Vagina (tissue), 2 donors: ENCODE data around the gene TRIM13. TPM values are rescaled to one million over a fixed set of nuclear protein-coding genes. Genes with fewer than 3 reads are reported as not detected.
"Not testable (repeated sequence)": the region's sequence is repeated elsewhere in the genome, so short reads cannot be mapped to it uniquely, and the experiment has no call there.

Source experiments
- DNase-seq, 2 donors: peaks; one replicate each; pipeline ENCODE4 v3.0.0-alpha.2; 2017; ENCODE audit errors: extremely low spot score in 2 of 2
- H3K27ac ChIP-seq: fragments of 200-600 bp; sonication (generic); one replicate; pipeline ENCODE4 v1.5.1; 2019
- H3K27me3 ChIP-seq: fragments of 200-600 bp; sonication (generic); one replicate; pipeline ENCODE4 v1.5.1; 2019
- H3K36me3 ChIP-seq, 2 donors: fragments of 200-600 bp; sonication (generic); one replicate each; pipeline ENCODE4 v1.5.1; 2017 to 2019
- H3K4me1 ChIP-seq: fragments of 200-600 bp; sonication (generic); one replicate; pipeline ENCODE4 v1.5.1; 2019
- H3K4me3 ChIP-seq, 2 donors: fragments of 200-600 bp; sonication (generic); 1 replicate in 1 of 2; 2 replicates in 1 of 2; pipeline ENCODE4 v1.5.1; 2016 to 2019
- H3K9me3 ChIP-seq: fragments of 200-600 bp; sonication (generic); one replicate; pipeline ENCODE4 v1.5.1; 2019
- CTCF ChIP-seq, 3 experiments: fragments of 450-650 bp in 2 of 3; fragments of 200-600 bp in 1 of 3; sonication (generic) in 1 of 3; IDR thresholded peaks; one replicate each; pipeline ENCODE4 v1.5.1; 2017 to 2019; ENCODE audit warnings: antibody characterized with exemption in 3 of 3, mild to moderate bottlenecking in 2 of 3, moderate library complexity in 2 of 3
- POLR2A ChIP-seq, 2 donors: fragments of 450-650 bp; IDR thresholded peaks; one replicate each; pipeline ENCODE4 v1.6.1; 2017; ENCODE audit warnings: antibody characterized with exemption in 2 of 2, mild to moderate bottlenecking in 2 of 2, moderate library complexity in 2 of 2
- POLR2AphosphoS5 ChIP-seq, 2 donors: sonication (generic); formaldehyde crosslinking; IDR thresholded peaks; one replicate each; pipeline ENCODE4 v1.9.0; 2017; ENCODE audit warnings: antibody characterized with exemption in 2 of 2, mild to moderate bottlenecking in 2 of 2, low read depth in 1 of 2; ENCODE audit not compliant: insufficient read depth in 1 of 2
- intact Hi-C: fragments of 100-400 bp; cut with DNase I; formaldehyde crosslinking; loops from one replicate; pipeline ENCODE4 v1.15.1; 2023
- microRNA counts, 2 donors: library from miRNA; unstranded; fragments of <30 nt; microRNA quantifications; one replicate each; lab custom pipeline; 2016 to 2017
- microRNA-seq: library from miRNA; unstranded; fragments of <30 nt; microRNA quantifications from one replicate; pipeline ENCODE4, GENCODE V29; 2017; ENCODE audit warnings: borderline number of aligned reads, borderline replicate concordance
- small RNA-seq: library from RNA; depleted of rRNA; stranded (forward); fragments of <200 nt; gene quantifications from one replicate; pipeline ENCODE3, GENCODE V24; 2016
- total RNA-seq: library from RNA; depleted of rRNA; stranded (reverse); fragments of >200 nt; gene quantifications from one replicate; pipeline ENCODE4 v1.2.3, GENCODE V29; 2016

The TRIM13 gene
- total RNA-seq, 1 donor from 2014 or later, result 12.3 TPM

DNA sequence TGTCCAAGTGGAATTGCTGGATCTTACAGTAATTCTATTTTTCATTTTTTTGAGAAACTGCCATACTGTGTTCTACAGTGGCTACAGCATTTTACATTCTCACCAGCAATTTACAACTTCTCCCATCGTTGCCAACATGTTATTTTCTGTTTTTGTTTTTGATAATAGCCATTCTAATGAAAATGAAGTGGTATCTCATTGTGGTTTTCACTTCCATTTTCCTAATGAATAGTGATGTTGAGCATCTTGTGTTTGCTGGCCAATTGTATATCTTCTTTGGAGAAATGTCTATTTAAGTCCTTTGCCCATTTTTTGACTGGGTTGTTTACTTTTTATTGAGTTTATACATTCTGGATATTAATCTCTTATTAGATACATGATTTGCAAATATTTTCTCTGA is 57.0 kb downstream of the TRIM13 start:
- Histone ChIP-seq H3K4me3 (no peak overlapping the region), H3K27ac (no peak overlapping the region), H3K27me3 (no peaks in the 10 kb centered on the region), H3K9me3 (no peaks in the 10 kb centered on the region), H3K36me3 (no peaks in the 10 kb centered on the region), H3K4me1 (no peaks in the 10 kb centered on the region)
- TF ChIP-seq POLR2AphosphoS5 (IDR thresholded peaks at IDR 0.05; ENCODE audit: insufficient read depth in 1 of 2, low read depth in 1 of 2), result no peak
- no peak for TF ChIP-seq POLR2A (IDR thresholded peaks at IDR 0.05)
- intact Hi-C loops, result no loop called here
- no peak for DNase-seq

DNA sequence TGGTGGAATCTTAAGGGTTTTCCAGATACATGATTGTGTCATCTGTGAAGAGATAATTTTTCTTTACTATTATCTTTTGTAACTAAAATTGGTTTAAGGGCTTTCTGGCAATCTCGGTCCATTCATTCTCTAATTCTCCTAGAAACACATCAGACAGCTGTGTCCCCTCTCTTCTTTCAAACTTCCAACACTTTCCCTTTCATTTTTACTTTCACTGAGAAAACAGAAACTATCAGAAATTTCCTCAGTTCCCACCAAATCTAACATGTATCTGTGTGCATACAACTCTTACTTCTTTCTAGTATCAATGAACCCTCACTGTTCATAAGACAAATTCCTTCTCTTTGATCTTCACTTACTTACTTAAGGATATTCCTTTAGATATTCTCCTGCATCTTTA is 58.6 kb downstream of the TRIM13 start:
- intact Hi-C loops, result no loop called here
- TF ChIP-seq CTCF (IDR thresholded peaks at IDR 0.05) (no peak), POLR2A (IDR thresholded peaks at IDR 0.05) (no peak), POLR2AphosphoS5 (IDR thresholded peaks at IDR 0.05; ENCODE audit: insufficient read depth in 1 of 2, low read depth in 1 of 2) (no peak)
- DNase-seq, result no peak
- H3K36me3 ChIP-seq, result no peaks in the 10 kb centered on the region
- H3K9me3 ChIP-seq, result no peaks in the 10 kb centered on the region
- H3K4me3 ChIP-seq, result no peak overlapping the region
- H3K27ac ChIP-seq, result no peak overlapping the region
- H3K27me3 ChIP-seq, result no peaks in the 10 kb centered on the region
- no peaks in the 10 kb centered on the region for H3K4me1 ChIP-seq

DNA sequence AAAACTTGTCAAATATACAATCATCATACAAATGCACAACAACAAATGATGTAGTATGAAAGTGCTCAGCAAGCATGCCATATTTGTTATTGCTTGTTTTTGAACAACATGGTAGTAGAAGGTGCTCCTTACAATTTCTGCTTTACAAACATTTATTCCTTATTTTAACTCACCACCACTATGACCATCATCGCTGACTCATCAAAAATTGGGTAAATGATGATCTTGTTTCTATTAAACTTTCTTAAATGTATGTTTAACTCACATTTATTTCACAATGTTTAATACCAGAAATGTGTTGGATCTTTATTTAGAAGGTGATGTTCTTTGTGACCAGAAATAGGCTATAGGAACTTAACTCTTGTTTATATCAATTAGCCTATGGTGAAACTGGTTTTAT is 63.9 kb downstream of the TRIM13 start:
- intact Hi-C loops, result no loop called here
- Histone ChIP-seq H3K4me3 (no peak overlapping the region), H3K27me3 (no peaks in the 10 kb centered on the region), H3K9me3 (no peaks in the 10 kb centered on the region), H3K4me1 (no peaks in the 10 kb centered on the region), H3K27ac (no peak overlapping the region), H3K36me3 (no peaks in the 10 kb centered on the region)
- no peak for DNase-seq
- TF ChIP-seq CTCF (IDR thresholded peaks at IDR 0.05) (no peak), POLR2A (IDR thresholded peaks at IDR 0.05) (no peak), POLR2AphosphoS5 (IDR thresholded peaks at IDR 0.05; ENCODE audit: insufficient read depth in 1 of 2, low read depth in 1 of 2) (no peak)

GRCh38 chr13:50062336-50062735 is 65.5 kb downstream of the TRIM13 start:
- intact Hi-C loops, DNase-seq, H3K4me1 ChIP-seq, H3K27ac ChIP-seq, H3K4me3 ChIP-seq, H3K27me3 ChIP-seq, H3K36me3 ChIP-seq, H3K9me3 ChIP-seq: not testable (repeated sequence)

- no peaks in the 10 kb centered on the region for H3K36me3 ChIP-seq
- no peak for TF ChIP-seq POLR2A (IDR thresholded peaks at IDR 0.05)
- no peak for TF ChIP-seq CTCF (IDR thresholded peaks at IDR 0.05)
- TF ChIP-seq POLR2AphosphoS5 (IDR thresholded peaks at IDR 0.05; ENCODE audit: insufficient read depth in 1 of 2, low read depth in 1 of 2), result no peak
- H3K27me3 ChIP-seq, result no peaks in the 10 kb centered on the region
- H3K9me3 ChIP-seq, result no peaks in the 10 kb centered on the region
- no peak overlapping the region for H3K4me3 ChIP-seq
- H3K4me1 ChIP-seq, result no peaks in the 10 kb centered on the region
- H3K27ac ChIP-seq, result no peak overlapping the region
- no peak for DNase-seq
- intact Hi-C loops, result no loop called here
Observed at GRCh38 chr13:50065712-50066111, 68.9 kb downstream of the TRIM13 start.

MicroRNAs within 50 kb of the gene (microRNA counts, 767-probe panel; counts per million panel counts)
- microRNA hsa-miR-15a-5p (lab: Ali Mortazavi, UCI) (5,662 to 5,726 counts per million in 2 donors), microRNA hsa-miR-16-5p (lab: Ali Mortazavi, UCI) (6,846 to 7,302 counts per million in 2 donors)

Small RNA genes within 50 kb of the gene (microRNA-seq; reads per million reads assigned to microRNA genes)
- gene MIR15A (1,147 reads per million, percentile 80 among the genes with 10 or more reads in this experiment), gene MIR16-1 (1,110 reads per million, percentile 80 among the genes with 10 or more reads in this experiment), gene MIR3613 (17.2 reads per million, percentile 30 among the genes with 10 or more reads in this experiment)

Small RNA genes within 50 kb of the gene (small RNA-seq; reads per million reads assigned to genes)
- 0.26 reads per million for gene MIR16-1
- gene MIR3613, result not detected
- gene RF02105, result not detected
- gene RF02106, result not detected
- gene RF02107, result not detected
- not detected for gene RF02108

Other genes with a start within 250 kb of the TRIM13 start
- gene KPNA3, start 204.4 kb upstream of the TRIM13 start, total RNA-seq, result 17.2 TPM
- gene SPRYD7, start 60.7 kb upstream of the TRIM13 start, total RNA-seq, result 5.4 TPM
- gene KCNRG, start 18.4 kb downstream of the TRIM13 start, total RNA-seq, result not detected